Measurements from ENCODE around the gene ZNF333.

DNA sequence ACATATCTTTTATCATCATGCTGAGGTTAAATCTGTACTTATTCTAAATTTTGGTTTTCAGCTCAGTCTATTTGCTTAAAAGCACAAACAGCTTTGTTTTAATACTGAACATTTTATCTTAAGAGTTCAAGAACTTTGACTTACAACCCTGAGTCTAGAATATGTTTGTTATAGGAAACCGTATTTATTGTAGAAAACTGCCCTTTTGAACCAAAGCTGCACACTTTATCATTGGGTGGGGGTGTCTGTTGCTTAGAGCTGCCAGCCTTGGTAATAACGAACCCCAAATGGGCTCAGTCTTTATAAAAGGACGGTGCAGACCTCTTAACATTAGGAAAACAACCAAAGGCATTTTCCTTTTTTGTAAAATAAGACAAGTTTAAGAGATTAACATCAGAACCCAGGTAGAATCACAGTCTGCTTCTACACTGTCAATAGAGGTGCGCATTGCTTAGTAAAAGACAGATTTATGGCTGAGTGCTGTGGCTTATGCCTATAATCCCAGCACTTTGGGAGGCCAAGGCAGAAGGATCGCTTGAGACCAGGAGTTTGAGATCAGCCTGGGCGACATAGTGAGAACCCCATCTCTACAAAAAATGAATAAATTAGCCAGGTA lies 29.9 kb upstream of the ZNF333 start:
- TF ChIP-seq WT1 (tag by site-specific recombination; IDR thresholded peaks at IDR 0.05) (no peak), ZNF169 (tag by site-specific recombination; IDR thresholded peaks at IDR 0.05) (no peak)
- TF ChIP-seq, protein P1, sequence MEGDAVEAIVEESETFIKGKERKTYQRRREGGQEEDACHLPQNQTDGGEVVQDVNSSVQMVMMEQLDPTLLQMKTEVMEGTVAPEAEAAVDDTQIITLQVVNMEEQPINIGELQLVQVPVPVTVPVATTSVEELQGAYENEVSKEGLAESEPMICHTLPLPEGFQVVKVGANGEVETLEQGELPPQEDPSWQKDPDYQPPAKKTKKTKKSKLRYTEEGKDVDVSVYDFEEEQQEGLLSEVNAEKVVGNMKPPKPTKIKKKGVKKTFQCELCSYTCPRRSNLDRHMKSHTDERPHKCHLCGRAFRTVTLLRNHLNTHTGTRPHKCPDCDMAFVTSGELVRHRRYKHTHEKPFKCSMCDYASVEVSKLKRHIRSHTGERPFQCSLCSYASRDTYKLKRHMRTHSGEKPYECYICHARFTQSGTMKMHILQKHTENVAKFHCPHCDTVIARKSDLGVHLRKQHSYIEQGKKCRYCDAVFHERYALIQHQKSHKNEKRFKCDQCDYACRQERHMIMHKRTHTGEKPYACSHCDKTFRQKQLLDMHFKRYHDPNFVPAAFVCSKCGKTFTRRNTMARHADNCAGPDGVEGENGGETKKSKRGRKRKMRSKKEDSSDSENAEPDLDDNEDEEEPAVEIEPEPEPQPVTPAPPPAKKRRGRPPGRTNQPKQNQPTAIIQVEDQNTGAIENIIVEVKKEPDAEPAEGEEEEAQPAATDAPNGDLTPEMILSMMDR (tag by site-specific recombination; IDR thresholded peaks at IDR 0.05), result no peak
- TF ChIP-seq, protein P2, sequence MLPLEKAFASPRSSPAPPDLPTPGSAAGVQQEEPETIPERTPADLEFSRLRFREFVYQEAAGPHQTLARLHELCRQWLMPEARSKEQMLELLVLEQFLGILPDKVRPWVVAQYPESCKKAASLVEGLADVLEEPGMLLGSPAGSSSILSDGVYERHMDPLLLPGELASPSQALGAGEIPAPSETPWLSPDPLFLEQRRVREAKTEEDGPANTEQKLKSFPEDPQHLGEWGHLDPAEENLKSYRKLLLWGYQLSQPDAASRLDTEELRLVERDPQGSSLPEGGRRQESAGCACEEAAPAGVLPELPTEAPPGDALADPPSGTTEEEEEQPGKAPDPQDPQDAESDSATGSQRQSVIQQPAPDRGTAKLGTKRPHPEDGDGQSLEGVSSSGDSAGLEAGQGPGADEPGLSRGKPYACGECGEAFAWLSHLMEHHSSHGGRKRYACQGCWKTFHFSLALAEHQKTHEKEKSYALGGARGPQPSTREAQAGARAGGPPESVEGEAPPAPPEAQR (tag by site-specific recombination; IDR thresholded peaks at IDR 0.05), result no peak

Measured in HEK293 (cell line).